Tongue (tissue), 2 donors: ENCODE data around the gene PAK6. TPM values are rescaled to one million over a fixed set of nuclear protein-coding genes. Genes with fewer than 3 reads are reported as not detected.

Experiments used
- DNase-seq: peaks from one replicate; pipeline ENCODE4 v3.0.0-alpha.2; 2015
- total RNA-seq: library from RNA; depleted of rRNA; stranded (reverse); fragments of >200 nt; gene quantifications from one replicate; pipeline ENCODE4 v1.2.3, GENCODE V29; 2014

Gene PAK6
- total RNA-seq, 1 donor from 2014 or later: 2.5 TPM

DNA sequence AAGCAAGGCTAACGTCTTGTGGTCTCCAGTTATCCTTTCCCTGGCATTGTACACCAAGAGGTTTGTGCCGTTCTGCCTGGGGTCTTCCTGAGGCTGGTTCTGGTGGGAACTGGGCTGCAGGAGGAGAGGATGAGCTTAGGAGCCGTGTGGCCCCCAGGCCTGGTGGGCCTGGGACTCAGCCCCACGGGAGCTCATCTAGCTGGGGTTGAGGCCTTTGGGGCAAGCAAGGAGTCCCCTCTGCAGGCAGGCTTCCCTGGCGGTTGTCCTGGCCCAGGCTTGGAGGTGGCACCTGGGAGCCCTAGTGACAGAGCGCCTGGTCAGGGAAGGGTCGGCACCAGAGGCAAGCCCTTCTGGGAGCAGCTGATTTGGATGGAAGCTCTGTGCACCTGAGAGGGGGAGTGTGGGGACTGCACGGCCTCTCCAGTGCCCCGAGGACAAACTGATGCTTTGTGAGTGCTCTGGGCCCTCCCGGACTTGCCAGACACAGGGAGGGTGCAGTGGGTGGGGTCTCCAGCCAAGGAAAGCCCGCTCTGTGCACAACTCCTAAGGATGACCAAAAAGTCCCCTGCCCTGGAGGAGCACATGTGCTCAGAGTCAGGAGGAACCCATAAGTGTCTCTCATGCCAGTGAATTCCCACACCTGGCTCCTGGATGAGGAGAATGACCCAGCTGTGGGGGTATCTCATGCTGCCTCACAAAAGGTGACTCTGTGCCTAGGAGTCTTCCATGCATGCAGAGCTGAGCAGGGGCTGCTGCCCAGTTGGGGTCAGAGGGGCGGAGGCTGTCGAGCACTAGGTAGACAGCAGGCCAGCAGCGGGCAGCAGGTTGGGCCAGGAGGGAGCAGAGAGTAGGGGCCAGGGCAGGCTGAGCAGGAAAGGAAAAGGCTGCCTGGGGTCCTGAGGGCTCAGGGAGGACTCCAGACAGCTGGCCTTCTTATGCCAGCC, 2.7 kb downstream of the PAK6 start:
- no peak for DNase-seq

GRCh38 chr15:40242213-40242599, 3.3 kb downstream of the PAK6 start:
- DNase-seq: no peak

DNA sequence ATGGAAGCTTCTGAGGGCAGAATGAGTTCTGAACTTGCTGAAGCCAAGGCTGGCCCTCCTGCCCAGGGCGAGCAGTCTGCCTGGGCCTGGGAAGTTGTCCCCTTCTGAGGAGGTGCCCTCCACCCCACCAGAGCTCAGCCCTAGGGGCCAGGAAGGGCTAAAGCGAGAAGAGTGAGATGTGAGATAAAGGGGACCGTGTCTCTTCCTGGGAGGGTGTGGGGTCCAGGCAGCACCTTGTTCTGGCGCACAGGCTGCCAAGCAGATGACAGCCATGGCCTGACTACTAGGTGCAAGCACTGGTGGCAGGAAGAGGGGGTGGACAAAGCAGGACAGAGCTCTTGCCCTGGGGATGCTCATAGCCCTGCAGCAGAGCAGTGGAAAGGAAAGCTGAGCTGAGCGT, 3.7 kb downstream of the PAK6 start:
- no peak for DNase-seq

- no peak for DNase-seq
Measured at GRCh38 chr15:40243126-40243810, 4.4 kb downstream of the PAK6 start.

GRCh38 chr15:40244961-40245523, 6.2 kb downstream of the PAK6 start:
- DNase-seq: peak; percentile 53

DNA sequence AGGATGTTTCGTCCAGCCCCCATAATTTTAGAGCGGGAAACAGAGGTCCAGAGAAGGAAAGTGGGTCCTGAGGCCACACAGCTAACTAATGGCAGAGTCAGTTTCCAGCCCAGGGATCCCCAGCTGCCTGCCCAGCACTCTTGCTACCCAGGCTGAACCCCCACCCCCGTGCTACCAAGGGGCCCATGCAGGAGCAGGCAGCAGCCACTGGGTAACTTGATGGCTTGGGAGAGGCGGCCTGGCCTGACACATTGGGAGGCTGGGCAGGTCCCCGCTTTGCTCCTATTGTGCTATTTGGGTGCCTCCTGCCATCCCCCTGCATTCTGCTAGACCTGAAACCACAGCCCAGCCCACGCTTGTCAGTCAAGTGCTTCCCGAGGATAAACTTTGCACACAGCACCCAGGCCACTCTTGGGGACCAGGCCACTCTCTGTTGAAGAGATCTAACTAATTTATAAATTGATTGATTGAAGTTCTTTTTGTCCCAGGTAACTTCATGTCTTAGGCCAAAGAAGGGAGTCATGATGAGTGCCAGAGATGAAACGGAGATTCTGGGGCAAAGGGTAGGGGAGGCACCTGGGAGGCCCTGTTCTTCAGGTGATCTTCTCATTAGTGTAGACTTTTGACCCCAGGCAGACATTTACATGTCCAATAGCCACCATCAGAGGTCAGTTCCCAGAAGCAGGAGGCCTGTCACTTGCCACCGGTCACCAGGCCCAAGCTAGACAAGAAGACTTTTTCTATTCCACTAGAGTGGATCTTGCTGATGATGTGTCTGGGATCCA, 7.0 kb downstream of the PAK6 start:
- no peak for DNase-seq

DNA sequence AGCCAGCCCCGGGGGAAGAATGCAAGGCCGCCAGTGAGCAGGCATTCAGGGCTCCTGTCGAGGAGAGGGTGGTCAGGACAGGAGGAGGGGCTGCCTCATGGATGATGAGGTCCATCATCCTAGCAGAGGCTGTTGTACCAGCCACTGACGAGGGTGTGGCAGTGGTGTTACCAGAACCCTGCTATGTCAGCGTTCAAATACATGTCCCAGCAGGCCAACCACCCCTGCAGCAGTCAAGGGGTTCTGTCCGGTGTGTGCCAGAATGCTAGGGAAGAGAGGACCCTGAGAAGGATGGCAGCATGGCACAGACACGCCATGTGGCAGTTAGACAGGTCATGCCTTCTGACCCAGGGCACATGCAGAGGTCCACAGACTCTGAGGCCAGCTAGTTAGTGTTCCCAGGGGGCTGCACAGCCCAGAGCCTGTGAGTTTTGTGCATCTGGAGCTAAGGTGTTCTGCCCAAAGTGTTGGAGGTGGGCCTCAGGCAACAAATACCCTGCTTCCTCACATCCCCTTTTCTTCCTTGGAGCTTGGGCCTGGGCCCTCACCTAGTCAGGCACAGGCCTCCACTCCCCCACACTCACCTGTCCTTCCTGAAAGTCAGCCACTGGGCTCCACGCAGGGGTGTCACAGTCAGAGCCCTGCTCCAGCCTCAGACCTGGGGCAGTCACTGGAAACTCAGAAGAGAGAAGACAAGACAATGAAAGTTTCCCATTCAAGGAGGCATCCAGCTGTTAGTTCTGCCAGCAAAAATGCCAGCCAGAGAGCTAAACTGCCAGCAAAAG, 7.8 kb downstream of the PAK6 start:
- DNase-seq: no peak

- DNase-seq: no peak
Measured at GRCh38 chr15:40247406-40247971, 8.6 kb downstream of the PAK6 start.

- no peak for DNase-seq
Measured at GRCh38 chr15:40248006-40248783, 9.3 kb downstream of the PAK6 start.

- no peak for DNase-seq
Measured at GRCh38 chr15:40249477-40250303, 10.8 kb downstream of the PAK6 start.

DNA sequence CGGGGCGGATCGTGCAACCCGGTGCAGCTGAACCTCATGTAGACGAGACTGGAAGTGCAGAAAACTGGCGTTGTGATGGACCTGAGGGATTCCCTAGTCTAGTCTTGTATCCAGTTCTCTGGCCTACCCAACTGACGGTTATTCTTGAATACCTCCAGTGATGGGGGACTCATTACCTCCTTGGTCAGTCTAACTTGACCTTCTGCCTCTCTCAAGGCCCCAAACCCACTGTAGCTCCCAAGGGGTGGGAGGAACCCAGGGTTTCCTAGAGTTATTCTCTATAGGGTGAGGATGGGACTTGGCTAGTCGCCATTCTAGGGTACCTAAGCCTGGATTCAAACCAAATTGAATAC, 11.4 kb downstream of the PAK6 start:
- DNase-seq: no peak

DNA sequence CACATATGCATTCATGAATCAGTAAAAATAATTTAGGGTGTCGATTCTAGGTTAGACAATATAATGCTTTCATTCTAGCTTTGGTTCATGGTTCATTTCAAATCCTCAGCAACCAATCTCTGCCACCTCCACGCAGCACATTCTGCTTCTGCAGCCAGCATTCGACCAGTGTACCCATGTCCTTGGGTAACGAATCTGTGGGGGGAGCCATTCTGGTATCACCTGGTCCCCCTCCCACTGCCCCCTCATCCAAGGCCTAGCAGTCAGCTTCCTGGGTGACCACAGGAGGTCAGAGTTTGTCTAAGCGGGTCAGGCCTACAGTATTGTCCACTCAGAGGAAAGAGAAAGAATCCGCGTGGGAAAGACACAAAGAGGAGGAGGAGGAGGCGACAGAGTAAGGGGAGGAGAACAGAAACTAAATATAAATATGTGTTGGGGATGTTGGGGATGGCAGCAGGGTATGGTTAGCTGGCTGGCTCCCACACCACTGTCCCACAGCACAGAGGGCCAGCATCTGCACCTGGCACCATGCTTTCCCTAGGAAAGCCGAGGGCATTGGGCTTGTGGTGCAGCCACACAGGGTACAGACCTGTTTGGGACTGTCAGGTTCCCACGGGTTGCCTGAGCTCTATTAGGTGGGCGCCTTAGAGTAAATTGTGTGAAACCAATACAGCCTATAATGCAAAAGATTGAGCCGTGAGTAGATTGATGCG, 12.1 kb downstream of the PAK6 start:
- no peak for DNase-seq

GRCh38 chr15:40251486-40252140, 12.8 kb downstream of the PAK6 start:
- DNase-seq: no peak

GRCh38 chr15:40252141-40252437, 13.2 kb downstream of the PAK6 start:
- DNase-seq: no peak

- DNase-seq: peak; percentile 47
Measured at GRCh38 chr15:40252438-40253166, 13.7 kb downstream of the PAK6 start.

DNA sequence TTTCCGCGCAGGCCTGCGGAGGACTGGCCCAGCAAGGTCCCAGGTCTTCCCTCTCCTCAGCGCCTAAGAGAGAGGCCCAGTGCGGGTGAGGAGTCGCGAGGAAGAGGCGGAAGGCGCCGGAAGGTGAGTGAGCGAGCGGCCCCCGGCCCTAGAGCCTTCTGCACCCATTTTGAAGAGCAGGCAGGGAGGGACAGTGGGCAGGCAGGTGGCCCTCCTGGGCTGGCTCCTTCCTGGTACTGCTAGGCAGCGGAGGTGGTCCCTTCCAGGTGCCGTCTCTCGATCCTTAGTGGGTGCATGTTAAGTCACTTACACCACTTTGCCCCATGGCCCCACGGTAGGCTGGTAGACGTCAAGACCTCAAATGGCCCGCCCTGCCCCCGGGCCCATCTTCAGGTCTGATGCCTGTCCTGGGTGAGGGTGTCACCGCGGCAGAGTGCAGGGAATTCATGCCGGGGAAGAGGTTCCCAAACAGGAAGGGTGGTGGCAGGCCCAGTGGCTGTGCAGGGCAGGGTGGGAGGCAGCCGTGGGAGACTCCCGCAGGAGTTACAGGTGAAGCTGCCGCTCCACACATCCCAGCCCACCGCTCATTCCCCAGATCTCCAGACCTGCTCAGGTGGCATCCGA, 14.4 kb downstream of the PAK6 start:
- no peak for DNase-seq

GRCh38 chr15:40254452-40254851, 15.6 kb downstream of the PAK6 start:
- no peak for DNase-seq
